Mesodermal cell (in vitro differentiated cells): Measurements from ENCODE around the gene CNKSR3.

ENCODE experiments used
- H3K27ac ChIP-seq: 2 replicates; pipeline ENCODE4 v1.7.0; 2013; ENCODE audit warnings: mild to moderate bottlenecking, low read depth, low read length, moderate library complexity; ENCODE audit not compliant: severe bottlenecking
- H3K36me3 ChIP-seq: 2 replicates; pipeline ENCODE4 v1.7.1; 2013; ENCODE audit warnings: mild to moderate bottlenecking, low read length, moderate library complexity; ENCODE audit not compliant: control insufficient read depth, insufficient read depth
- H3K4me1 ChIP-seq: one replicate; pipeline ENCODE4 v1.7.1; 2013; ENCODE audit warnings: mild to moderate bottlenecking, low read length; ENCODE audit not compliant: insufficient read depth, control insufficient read depth, poor library complexity, severe bottlenecking
- H3K4me3 ChIP-seq: 2 replicates; pipeline ENCODE4 v1.7.0; 2013; ENCODE audit warnings: low read length, control low read depth, mild to moderate bottlenecking; ENCODE audit not compliant: insufficient read depth, poor library complexity, severe bottlenecking; ENCODE audit errors: extremely low read depth
- H3K9me3 ChIP-seq: 2 replicates; pipeline ENCODE4 v1.7.1; 2013; ENCODE audit warnings: mild to moderate bottlenecking, low read length, moderate library complexity; ENCODE audit not compliant: control insufficient read depth
- WGBS, 2 experiments: methylation state at CpG; one replicate each; pipeline ENCODE4 v1.1.5; 2013; ENCODE audit warnings: missing lambda C conversion rate in 2 of 2; ENCODE audit not compliant: insufficient coverage in 2 of 2; 5-methylcytosine and 5-hydroxymethylcytosine counted together

CNKSR3 gene

GRCh38 chr6:154360476-154360875 lies 150.0 kb downstream of the CNKSR3 start:
- Histone ChIP-seq H3K4me3 (no peak overlapping the region), H3K9me3 (no peaks in the 10 kb centered on the region), H3K27ac (no peak overlapping the region), H3K4me1 (no peaks in the 10 kb centered on the region), H3K36me3 (no peaks in the 10 kb centered on the region)
- 60 to 100% methylated on average over 1 to 2 of the region's 3 CpGs for WGBS, 2 experiments

GRCh38 chr6:154359679-154360078 lies 150.8 kb downstream of the CNKSR3 start:
- Histone ChIP-seq H3K4me1 (no peaks in the 10 kb centered on the region), H3K36me3 (no peaks in the 10 kb centered on the region), H3K9me3 (no peaks in the 10 kb centered on the region), H3K4me3 (no peak overlapping the region), H3K27ac (no peak overlapping the region)
- 88% methylated on average over 3 of the region's 4 CpGs; no CpG with 5 or more reads in 1 of the 2 experiments for WGBS, 2 experiments

GRCh38 chr6:154359161-154359574 lies 151.3 kb downstream of the CNKSR3 start:
- 83 to 97% methylated on average over 4 to 5 of the region's 10 CpGs for WGBS, 2 experiments
- Histone ChIP-seq H3K4me3 (no peak overlapping the region), H3K9me3 (no peaks in the 10 kb centered on the region), H3K27ac (no peak overlapping the region), H3K36me3 (no peaks in the 10 kb centered on the region), H3K4me1 (no peaks in the 10 kb centered on the region)

GRCh38 chr6:154358019-154358545 lies 152.4 kb downstream of the CNKSR3 start:
- H3K36me3 ChIP-seq, result no peaks in the 10 kb centered on the region
- no peaks in the 10 kb centered on the region for H3K4me1 ChIP-seq
- H3K4me3 ChIP-seq, result no peak overlapping the region
- no peaks in the 10 kb centered on the region for H3K9me3 ChIP-seq
- WGBS, 2 experiments, result 78 to 94% methylated on average over 2 to 4 of the region's 5 CpGs
- H3K27ac ChIP-seq, result no peak overlapping the region

GRCh38 chr6:154356690-154357089 lies 153.8 kb downstream of the CNKSR3 start, which contains the start of gene IPCEF1:
IPCEF1 (minus strand) TSS chr6:154356803; CDS start chr6:154265947, 90,856 bp downstream.
- WGBS, 2 experiments, result 90 to 92% methylated on average over 2 of the region's 3 CpGs
- no peaks in the 10 kb centered on the region for H3K4me1 ChIP-seq
- no peaks in the 10 kb centered on the region for H3K36me3 ChIP-seq
- no peaks in the 10 kb centered on the region for H3K9me3 ChIP-seq
- no peak within 1 kb of the TSS for H3K27ac ChIP-seq
- no peak within 1 kb of the TSS for H3K4me3 ChIP-seq

GRCh38 chr6:154356113-154356512 lies 154.4 kb downstream of the CNKSR3 start:
- H3K9me3 ChIP-seq, result no peaks in the 10 kb centered on the region
- no peaks in the 10 kb centered on the region for H3K36me3 ChIP-seq
- H3K27ac ChIP-seq, result no peak overlapping the region
- H3K4me1 ChIP-seq, result no peaks in the 10 kb centered on the region
- WGBS, 2 experiments, result 94 to 100% methylated on average over 1 to 2 of the region's 2 CpGs
- H3K4me3 ChIP-seq, result no peak overlapping the region

- Histone ChIP-seq H3K9me3 (no peaks in the 10 kb centered on the region), H3K4me3 (no peak overlapping the region), H3K27ac (no peak overlapping the region), H3K4me1 (no peaks in the 10 kb centered on the region), H3K36me3 (no peaks in the 10 kb centered on the region)
- WGBS, 2 experiments, result 89 to 94% methylated on average over 4 to 8 of the region's 8 CpGs
Observed at GRCh38 chr6:154354265-154354777, 156.2 kb downstream of the CNKSR3 start.

GRCh38 chr6:154353626-154354025 lies 156.9 kb downstream of the CNKSR3 start:
- Histone ChIP-seq H3K27ac (no peak overlapping the region), H3K4me1 (no peaks in the 10 kb centered on the region), H3K36me3 (no peaks in the 10 kb centered on the region), H3K9me3 (no peaks in the 10 kb centered on the region), H3K4me3 (no peak overlapping the region)
- no CpG with 5 or more reads among the region's 1 CpG for WGBS, 2 experiments

GRCh38 chr6:154352898-154353585 lies 157.4 kb downstream of the CNKSR3 start:
- H3K4me1 ChIP-seq, result no peaks in the 10 kb centered on the region
- 93% methylated on average over 6 to 9 of the region's 15 CpGs for WGBS, 2 experiments
- no peaks in the 10 kb centered on the region for H3K9me3 ChIP-seq
- H3K4me3 ChIP-seq, result no peak overlapping the region
- no peak overlapping the region for H3K27ac ChIP-seq
- H3K36me3 ChIP-seq, result no peaks in the 10 kb centered on the region

- no peaks in the 10 kb centered on the region for H3K9me3 ChIP-seq
- no peak overlapping the region for H3K4me3 ChIP-seq
- H3K4me1 ChIP-seq, result no peaks in the 10 kb centered on the region
- H3K27ac ChIP-seq, result no peak overlapping the region
- no peaks in the 10 kb centered on the region for H3K36me3 ChIP-seq
- 75 to 86% methylated on average over 1 of the region's 3 CpGs for WGBS, 2 experiments
Observed at GRCh38 chr6:154350293-154350692, 160.2 kb downstream of the CNKSR3 start.

GRCh38 chr6:154347981-154348380 lies 162.5 kb downstream of the CNKSR3 start:
- no peak overlapping the region for H3K4me3 ChIP-seq
- 70 to 100% methylated on average over 2 to 4 of the region's 6 CpGs for WGBS, 2 experiments

More at GRCh38 chr6:154347981-154348380, 162.5 kb downstream of the CNKSR3 start:
- H3K4me1 ChIP-seq, result no peaks in the 10 kb centered on the region
- no peaks in the 10 kb centered on the region for H3K9me3 ChIP-seq
- no peaks in the 10 kb centered on the region for H3K36me3 ChIP-seq
- H3K27ac ChIP-seq, result no peak overlapping the region
